Measurements from ENCODE around the gene PAX5.
"Not testable (repeated sequence)": the region's sequence is repeated elsewhere in the genome, so short reads cannot be mapped to it uniquely, and the experiment has no call there.

Gene PAX5

DNA sequence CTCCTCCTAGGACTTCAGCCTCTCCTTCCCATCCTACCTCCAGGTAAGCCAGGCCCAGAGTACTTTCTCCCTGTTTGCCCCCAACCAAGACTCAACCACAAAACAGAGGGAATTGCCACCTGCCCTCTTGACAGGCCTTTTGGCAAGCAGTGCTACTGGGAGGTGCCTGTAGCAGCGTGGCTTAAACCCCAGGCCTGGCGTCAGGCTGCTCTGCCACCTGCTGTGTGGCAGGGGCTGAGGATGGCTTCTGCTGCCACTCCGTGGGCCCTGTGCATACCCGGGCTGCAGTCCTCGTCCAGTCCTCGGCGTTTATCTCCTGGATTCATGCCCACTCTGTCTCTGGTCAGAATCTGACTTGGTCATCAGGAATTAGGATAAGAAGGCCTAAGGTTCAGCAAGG is 163.1 kb downstream of the PAX5 start:
- Histone ChIP-seq H3K4me2 (no peak overlapping the region), H3K27me3 (no peaks in the 10 kb centered on the region), H3K4me1 (peaks cover 28% of the 10 kb centered on the region), H3K27ac (no peak overlapping the region), H3K4me3 (no peak overlapping the region), H3K9ac (no peak overlapping the region), H4K20me1 (peaks cover 100% of the 10 kb centered on the region), H3K36me3 (peaks cover 92% of the 10 kb centered on the region), H3K9me3 (no peaks in the 10 kb centered on the region)
- no peak for TF ChIP-seq Cebpa-rat (IDR thresholded peaks at IDR 0.05)

DNA sequence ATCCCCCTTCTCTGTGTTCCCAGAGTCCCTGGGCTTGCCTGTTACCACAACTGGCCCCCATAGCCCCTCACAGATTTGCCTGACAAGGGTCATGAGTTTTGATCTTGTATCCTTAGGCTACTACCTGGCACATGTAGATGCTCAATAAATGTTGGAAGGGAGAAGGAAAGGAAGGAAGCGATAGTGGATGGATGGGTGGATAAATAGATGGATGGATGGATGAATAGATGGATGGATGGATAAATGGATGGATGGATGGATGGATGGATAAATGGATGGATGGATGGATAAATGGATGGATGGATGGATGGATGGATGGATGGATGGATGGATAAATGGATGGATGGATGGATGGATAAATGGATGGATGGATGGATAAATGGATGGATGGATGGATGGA is 164.5 kb downstream of the PAX5 start:
- peaks cover 17% of the 10 kb centered on the region for H3K4me1 ChIP-seq
- peaks cover 92% of the 10 kb centered on the region for H3K36me3 ChIP-seq
- H3K4me3 ChIP-seq, H3K9ac ChIP-seq, H3K27me3 ChIP-seq, H3K27ac ChIP-seq, H3K4me2 ChIP-seq, H3K9me3 ChIP-seq: not testable (repeated sequence)
- peaks cover 100% of the 10 kb centered on the region for H4K20me1 ChIP-seq

DNA sequence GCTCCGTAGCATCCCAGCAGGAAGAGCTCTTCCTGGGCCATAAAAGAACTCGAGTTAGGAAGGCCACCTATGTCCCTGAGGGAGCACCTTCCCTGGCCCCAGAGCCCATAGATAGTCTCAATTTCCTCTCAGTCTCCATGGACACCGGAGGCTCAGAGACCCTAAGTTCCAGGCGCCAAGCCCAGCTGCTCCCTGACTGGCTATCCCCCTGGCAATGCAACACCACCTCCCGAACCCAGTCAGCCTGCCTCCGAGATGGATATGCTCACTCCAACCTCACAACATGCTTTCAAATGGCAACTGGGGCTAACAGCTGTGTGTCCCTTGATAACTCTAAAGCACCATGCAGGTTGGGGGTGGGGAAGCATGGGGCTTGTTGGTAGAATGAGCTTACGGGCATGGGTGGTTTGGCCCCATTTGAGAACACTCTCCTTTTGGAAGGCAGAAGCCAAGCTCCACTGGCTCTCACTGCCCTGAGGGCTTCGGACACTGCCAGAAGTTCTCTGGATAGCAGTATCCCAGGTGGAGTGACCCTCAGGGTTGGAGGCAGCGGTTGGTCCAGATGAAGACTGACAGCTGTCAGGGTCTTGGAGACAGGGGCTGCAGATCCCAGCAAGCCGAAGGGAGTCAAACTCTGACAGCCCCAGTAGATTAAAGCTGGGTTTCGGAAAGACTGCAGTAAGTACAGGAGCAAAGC is 165.3 kb downstream of the PAX5 start:
- no peaks in the 10 kb centered on the region for H3K27me3 ChIP-seq

DNA sequence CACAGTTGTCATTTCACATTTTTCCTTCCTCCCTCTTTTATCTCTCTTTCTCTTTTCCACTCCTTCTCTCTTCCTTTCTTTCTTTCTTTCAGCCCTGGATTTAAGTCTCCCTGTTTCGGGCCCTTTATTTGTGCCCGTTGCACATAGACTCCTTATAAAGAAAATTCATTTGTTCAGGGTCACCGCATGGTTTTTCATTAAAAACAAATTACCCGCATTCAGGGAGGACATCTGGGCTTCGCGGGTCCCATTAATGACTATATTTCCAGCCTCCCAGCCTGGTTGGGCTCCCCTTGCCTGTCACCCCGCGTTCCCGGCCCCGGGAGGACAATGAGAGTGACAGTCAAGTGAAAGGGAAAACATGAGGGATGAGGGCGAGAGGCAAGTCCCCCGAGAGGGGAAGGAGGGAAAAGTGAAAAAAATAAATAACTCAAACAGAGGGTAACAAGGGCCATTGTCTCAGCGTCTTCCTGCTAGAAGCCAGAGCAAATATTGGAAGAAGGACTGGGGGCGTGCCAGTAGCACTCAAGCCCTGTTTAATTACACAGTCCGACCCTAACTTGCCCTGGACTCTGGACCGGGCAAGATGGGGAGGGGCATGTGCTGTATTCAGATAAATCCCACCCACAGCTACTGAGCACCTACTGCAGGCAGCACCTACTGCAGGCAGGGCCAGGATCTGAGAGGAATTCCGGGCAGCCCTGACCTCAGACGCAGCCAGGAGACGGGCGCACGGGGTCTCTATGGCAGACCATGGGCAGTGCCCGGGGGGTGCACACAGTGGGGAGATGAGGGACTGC is 166.2 kb downstream of the PAX5 start:
- H4K20me1 ChIP-seq: peaks cover 100% of the 10 kb centered on the region
- H3K4me2 ChIP-seq: no peak overlapping the region

More for the DNA sequence above, 165.3 kb downstream of the PAX5 start:
- Histone ChIP-seq H3K4me3 (no peak overlapping the region), H3K4me1 (peaks cover 11% of the 10 kb centered on the region), H4K20me1 (peaks cover 100% of the 10 kb centered on the region), H3K9ac (no peak overlapping the region), H3K9me3 (no peaks in the 10 kb centered on the region), H3K27ac (no peak overlapping the region), H3K4me2 (no peak overlapping the region), H3K36me3 (peaks cover 92% of the 10 kb centered on the region)
- no peak for TF ChIP-seq Cebpa-rat (IDR thresholded peaks at IDR 0.05)

DNA sequence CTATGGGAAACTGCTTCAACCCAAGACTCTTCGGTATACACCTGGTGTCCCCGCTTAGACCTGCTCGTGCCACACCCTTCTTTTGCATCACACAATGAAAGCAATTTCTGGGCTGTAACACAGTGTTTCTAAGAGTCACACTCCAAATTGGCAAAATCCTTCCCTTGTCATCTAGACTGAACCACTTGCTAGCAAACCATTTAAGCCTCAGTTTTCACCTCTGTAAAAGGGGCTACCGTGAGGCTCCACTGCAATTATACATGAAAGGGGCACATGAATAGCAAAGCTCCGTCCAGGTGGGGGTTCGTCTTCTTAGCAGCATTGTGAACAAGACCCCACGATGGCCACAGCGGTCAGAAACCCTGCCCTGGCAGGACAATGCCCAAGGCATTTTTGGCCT is 166.8 kb downstream of the PAX5 start:
- Histone ChIP-seq H3K36me3 (peaks cover 92% of the 10 kb centered on the region), H3K27ac (no peak overlapping the region), H3K4me3 (no peak overlapping the region), H3K9me3 (no peaks in the 10 kb centered on the region), H3K4me2 (no peak overlapping the region), H4K20me1 (peaks cover 100% of the 10 kb centered on the region), H3K27me3 (no peaks in the 10 kb centered on the region), H3K9ac (no peak overlapping the region), H3K4me1 (peaks cover 3% of the 10 kb centered on the region; the same call in 1 of the 2 replicates)
- TF ChIP-seq Cebpa-rat (IDR thresholded peaks at IDR 0.05): no peak

More for the DNA sequence above, 166.2 kb downstream of the PAX5 start:
- H3K4me1 ChIP-seq: peaks cover 2% of the 10 kb centered on the region; the same call in 1 of the 2 replicates
- no peak overlapping the region for H3K4me3 ChIP-seq
- no peak overlapping the region for H3K27ac ChIP-seq
- H3K27me3 ChIP-seq: no peaks in the 10 kb centered on the region
- no peaks in the 10 kb centered on the region for H3K9me3 ChIP-seq
- no peak overlapping the region for H3K9ac ChIP-seq
- TF ChIP-seq Cebpa-rat (IDR thresholded peaks at IDR 0.05): no peak
- peaks cover 92% of the 10 kb centered on the region for H3K36me3 ChIP-seq

DNA sequence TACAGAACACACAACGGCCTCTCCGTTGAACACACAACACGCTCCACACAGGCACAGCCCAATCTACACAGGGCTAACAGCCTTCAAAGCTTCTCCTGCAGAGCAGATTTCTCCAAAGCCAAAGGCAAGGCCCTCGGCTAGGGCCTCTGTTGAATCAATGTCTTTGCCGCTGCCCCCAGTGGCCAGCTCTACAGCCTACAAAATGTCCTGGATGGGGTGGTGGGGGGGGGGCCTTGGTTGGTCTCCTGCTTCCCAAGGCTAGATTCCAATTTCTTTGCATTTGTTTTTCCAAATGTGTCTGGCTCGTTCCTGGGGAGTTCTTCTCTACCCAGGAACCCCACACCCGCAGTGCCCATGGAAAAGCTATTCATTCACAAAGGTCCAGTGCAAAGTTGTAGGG is 167.2 kb downstream of the PAX5 start:
- Histone ChIP-seq H3K4me2 (no peak overlapping the region), H3K4me3 (no peak overlapping the region), H3K27me3 (no peaks in the 10 kb centered on the region), H3K9ac (no peak overlapping the region), H4K20me1 (peaks cover 100% of the 10 kb centered on the region), H3K4me1 (peaks cover 7% of the 10 kb centered on the region; the same call in 1 of the 2 replicates), H3K27ac (no peak overlapping the region), H3K36me3 (peaks cover 92% of the 10 kb centered on the region), H3K9me3 (no peaks in the 10 kb centered on the region)
- TF ChIP-seq Cebpa-rat (IDR thresholded peaks at IDR 0.05): no peak

DNA sequence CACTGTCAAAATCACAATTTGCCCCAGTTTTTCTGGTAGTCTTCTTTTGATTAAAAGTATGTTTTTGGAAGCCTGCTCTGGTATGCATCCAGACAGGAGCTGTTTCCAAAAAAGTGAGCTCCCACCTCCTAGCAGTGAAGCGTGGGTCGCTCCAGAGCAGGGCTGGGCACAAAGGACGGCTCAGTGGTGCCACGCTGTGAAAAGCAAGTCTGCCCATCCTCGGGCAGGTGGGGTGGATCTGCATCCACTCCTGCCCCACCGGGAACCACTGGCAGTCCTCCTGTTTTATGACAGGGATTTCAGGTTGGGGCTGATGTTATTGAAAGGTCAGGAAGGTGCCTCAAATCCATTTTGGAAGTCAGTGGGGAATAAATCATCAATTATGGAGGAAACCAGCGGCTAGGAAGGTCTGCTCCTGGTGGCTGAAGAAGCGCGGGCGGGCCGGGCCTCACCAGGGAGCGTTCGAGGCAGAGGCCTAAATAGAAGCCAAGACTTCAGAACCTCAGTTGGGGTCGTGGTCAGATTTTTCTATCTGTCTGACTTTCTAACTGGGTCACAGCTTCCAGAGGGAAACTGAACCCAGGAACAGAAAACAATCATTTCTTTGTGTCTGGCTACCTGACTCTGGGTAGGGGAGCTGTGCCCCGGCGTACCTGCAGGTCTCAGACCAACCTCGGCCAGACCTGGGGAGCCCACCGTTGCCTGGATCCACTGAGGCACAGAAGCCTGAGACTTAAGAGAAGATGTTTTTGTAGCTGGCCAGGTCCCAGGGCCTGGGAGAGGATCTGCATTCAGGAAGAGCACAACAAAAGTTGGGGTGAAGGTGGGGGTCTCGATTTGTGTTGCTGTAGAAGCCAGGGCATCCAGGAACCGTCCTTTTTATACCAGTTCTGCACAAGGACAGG is 168.1 kb downstream of the PAX5 start:
- no peak for TF ChIP-seq Cebpa-rat (IDR thresholded peaks at IDR 0.05)
- Histone ChIP-seq H3K36me3 (peaks cover 92% of the 10 kb centered on the region), H3K9ac (no peak overlapping the region), H3K4me1 (peaks cover 9% of the 10 kb centered on the region; the same call in 1 of the 2 replicates), H3K4me3 (no peak overlapping the region), H3K27me3 (no peaks in the 10 kb centered on the region), H4K20me1 (peaks cover 100% of the 10 kb centered on the region), H3K4me2 (no peak overlapping the region), H3K9me3 (no peaks in the 10 kb centered on the region), H3K27ac (no peak overlapping the region)

DNA sequence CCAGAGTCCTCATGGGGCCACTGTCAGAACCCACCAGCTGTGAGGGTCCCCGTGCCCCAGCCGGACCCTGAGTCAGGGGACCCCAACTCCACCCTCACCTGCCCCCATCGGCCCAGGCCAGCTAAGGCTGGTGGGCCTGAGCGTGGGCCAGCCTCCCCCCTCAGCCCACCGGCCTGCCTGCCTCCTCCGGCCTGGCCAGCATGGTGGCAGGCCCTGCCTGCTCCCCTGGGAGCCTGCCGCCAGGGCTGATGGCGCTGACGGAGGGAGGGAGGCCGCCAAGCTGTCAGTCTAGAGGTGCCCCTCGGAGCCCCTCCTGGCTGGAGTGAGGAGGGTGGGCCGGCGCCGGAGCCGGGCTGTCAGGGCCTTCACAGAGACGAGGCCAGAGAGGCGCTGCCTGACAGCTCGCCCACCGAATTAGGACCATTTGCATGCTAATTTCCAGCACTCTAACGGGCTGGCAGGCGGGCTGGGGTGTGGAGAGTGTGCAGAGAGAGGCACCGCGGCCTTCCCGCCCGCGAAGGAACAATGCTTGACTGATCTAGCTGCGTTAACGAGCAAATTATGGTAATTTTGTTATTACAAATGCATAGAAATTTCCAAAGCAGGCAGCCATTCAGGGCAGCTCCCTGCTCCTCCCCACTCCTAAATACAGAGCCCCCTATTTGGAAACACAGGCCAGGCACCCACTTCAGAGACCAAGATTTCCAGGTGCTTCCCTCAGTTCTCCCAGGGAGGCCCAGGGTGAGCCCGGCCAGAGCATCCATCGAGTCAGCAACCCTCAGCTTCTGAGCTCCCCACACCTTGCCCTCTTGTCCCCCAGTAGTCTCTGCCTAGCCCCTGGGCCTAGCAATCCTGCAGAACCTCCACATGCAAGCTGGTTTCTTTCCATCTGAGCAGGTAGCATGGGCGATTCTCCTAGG is 169.3 kb downstream of the PAX5 start:
- Histone ChIP-seq H3K9me3 (no peaks in the 10 kb centered on the region), H3K27me3 (no peaks in the 10 kb centered on the region), H4K20me1 (peaks cover 100% of the 10 kb centered on the region), H3K27ac (no peak overlapping the region), H3K36me3 (peaks cover 97% of the 10 kb centered on the region), H3K4me2 (no peak overlapping the region), H3K4me3 (no peak overlapping the region), H3K4me1 (peaks cover 19% of the 10 kb centered on the region; the same call in 1 of the 2 replicates), H3K9ac (no peak overlapping the region)
- no peak for TF ChIP-seq Cebpa-rat (IDR thresholded peaks at IDR 0.05)
